MM.1S (cell line): ENCODE measurements around the gene ADPRH.

Experiments used
- DNase-seq: peaks from one replicate; pipeline ENCODE4 v3.0.0-alpha.2; 2015
- H2AFZ ChIP-seq: fragments of 300-600 bp; sonication (generic); 2 replicates; pipeline ENCODE4 v1.6.0; 2016; ENCODE audit warnings: antibody characterized with exemption, low read length
- H3F3A ChIP-seq: fragments of 300-600 bp; sonication (generic); 2 replicates; pipeline ENCODE4 v1.6.1; 2016; ENCODE audit warnings: mild to moderate bottlenecking, antibody characterized with exemption, low read length, moderate library complexity, mixed read lengths; ENCODE audit not compliant: insufficient read depth
- H3K27ac ChIP-seq: fragments of 300-600 bp; sonication (generic); 2 replicates; pipeline ENCODE4 v1.5.1; 2016; ENCODE audit warnings: mild to moderate bottlenecking, low read length
- H3K27me3 ChIP-seq: fragments of 300-600 bp; sonication (generic); replicated peaks from 2 replicates; pipeline ENCODE4 v1.6.0; 2016; ENCODE audit warnings: low read length; ENCODE audit not compliant: insufficient read depth
- H3K36me3 ChIP-seq: fragments of 300-600 bp; sonication (generic); replicated peaks from 2 replicates; pipeline ENCODE4 v1.6.1; 2016; ENCODE audit warnings: mild to moderate bottlenecking, low read length, mixed read lengths; ENCODE audit not compliant: insufficient read depth
- H3K4me1 ChIP-seq: fragments of 300-600 bp; sonication (generic); 2 replicates; pipeline ENCODE4 v1.6.1; 2016; ENCODE audit warnings: low read length, mixed read lengths
- H3K4me2 ChIP-seq: fragments of 300-600 bp; sonication (generic); 2 replicates; pipeline ENCODE4 v1.6.0; 2016; ENCODE audit warnings: low read depth, low read length
- H3K4me3 ChIP-seq: fragments of 300-600 bp; sonication (generic); 2 replicates; pipeline ENCODE4 v1.5.1; 2016; ENCODE audit warnings: low read length, mixed read lengths
- H3K79me2 ChIP-seq: fragments of 300-600 bp; sonication (generic); 2 replicates; pipeline ENCODE4 v1.6.1; 2016; ENCODE audit warnings: mixed run types, low read length, mixed read lengths
- H3K9ac ChIP-seq: fragments of 300-600 bp; sonication (generic); 2 replicates; pipeline ENCODE4 v1.6.1; 2016; ENCODE audit warnings: low read length, mixed read lengths
- H3K9me2 ChIP-seq: fragments of 300-600 bp; sonication (generic); replicated peaks from 2 replicates; pipeline ENCODE4 v1.6.1; 2016; ENCODE audit warnings: mild to moderate bottlenecking, low read length, mixed read lengths; ENCODE audit not compliant: insufficient read depth
- H3K9me3 ChIP-seq: fragments of 300-600 bp; sonication (generic); replicated peaks from 2 replicates; pipeline ENCODE4 v1.6.1; 2016; ENCODE audit warnings: mild to moderate bottlenecking, low read length, mixed read lengths; ENCODE audit not compliant: insufficient read depth
- H4K20me1 ChIP-seq: fragments of 300-600 bp; sonication (generic); 2 replicates; pipeline ENCODE4 v1.6.1; 2016; ENCODE audit warnings: mild to moderate bottlenecking, low read length, moderate library complexity, mixed read lengths; ENCODE audit not compliant: insufficient read depth
- CTCF ChIP-seq: fragments of 300-600 bp; sonication (generic); IDR thresholded peaks from 2 replicates; pipeline ENCODE4 v1.5.1; 2016; ENCODE audit warnings: antibody characterized with exemption, low read length, mixed read lengths
- EZH2 ChIP-seq: fragments of 300-600 bp; sonication (generic); optimal IDR thresholded peaks from 2 replicates; pipeline ENCODE3; 2017; ENCODE audit warnings: low read depth, mild to moderate bottlenecking, antibody characterized with exemption, low read length, mixed read lengths
- EZH2phosphoT487 ChIP-seq: fragments of 300-600 bp; sonication (generic); IDR thresholded peaks from 2 replicates; pipeline ENCODE4 v1.6.1; 2018; ENCODE audit warnings: antibody characterized with exemption, low read length

Gene ADPRH

GRCh38 chr3:119609301-119609700 lies 30.0 kb downstream of the ADPRH start:
- H3K9me2 ChIP-seq = no peaks in the 10 kb centered on the region
- no peak for DNase-seq
- no peaks in the 10 kb centered on the region for H3K79me2 ChIP-seq
- TF ChIP-seq EZH2phosphoT487 (no peak), CTCF (no peak), EZH2 (no peak)
- no peak overlapping the region for H3K4me3 ChIP-seq
- H3K36me3 ChIP-seq = no peaks in the 10 kb centered on the region
- no peak overlapping the region for H3K9ac ChIP-seq
- no peaks in the 10 kb centered on the region for H4K20me1 ChIP-seq
- H3K4me1 ChIP-seq = peaks cover 6% of the 10 kb centered on the region; the same call in 1 of the 2 replicates
- H3K9me3 ChIP-seq = no peaks in the 10 kb centered on the region
- H2AFZ ChIP-seq = no peak overlapping the region
- H3K4me2 ChIP-seq = no peak overlapping the region
- no peaks in the 10 kb centered on the region for H3K27me3 ChIP-seq
- no peak overlapping the region for H3K27ac ChIP-seq
- no peaks in the 10 kb centered on the region for H3F3A ChIP-seq

- H3K9me3 ChIP-seq = no peaks in the 10 kb centered on the region
- H3K79me2 ChIP-seq = no peaks in the 10 kb centered on the region
- no peak overlapping the region for H3K27ac ChIP-seq
- DNase-seq = no peak
- H3K36me3 ChIP-seq = no peaks in the 10 kb centered on the region
- no peaks in the 10 kb centered on the region for H4K20me1 ChIP-seq
- no peaks in the 10 kb centered on the region for H3K27me3 ChIP-seq
- H2AFZ ChIP-seq = no peak overlapping the region
- H3K4me2 ChIP-seq = no peak overlapping the region
- H3K4me1 ChIP-seq = peaks cover 6% of the 10 kb centered on the region; the same call in 1 of the 2 replicates
- no peaks in the 10 kb centered on the region for H3F3A ChIP-seq
- no peak overlapping the region for H3K4me3 ChIP-seq
- no peaks in the 10 kb centered on the region for H3K9me2 ChIP-seq
- no peak overlapping the region for H3K9ac ChIP-seq
- TF ChIP-seq CTCF (no peak), EZH2 (no peak), EZH2phosphoT487 (no peak)
These were observed 32.4 kb downstream of the ADPRH start for GRCh38 chr3:119611664-119612063.

GRCh38 chr3:119613201-119613600 lies 33.9 kb downstream of the ADPRH start:
- no peak for TF ChIP-seq CTCF
- no peak for TF ChIP-seq EZH2
- no peak for TF ChIP-seq EZH2phosphoT487
- no peaks in the 10 kb centered on the region for H3K9me3 ChIP-seq
- no peak overlapping the region for H3K9ac ChIP-seq
- no peaks in the 10 kb centered on the region for H3F3A ChIP-seq
- H3K4me3 ChIP-seq = no peak overlapping the region
- no peaks in the 10 kb centered on the region for H4K20me1 ChIP-seq
- no peak overlapping the region for H3K27ac ChIP-seq
- no peaks in the 10 kb centered on the region for H3K9me2 ChIP-seq
- no peaks in the 10 kb centered on the region for H3K27me3 ChIP-seq
- H3K79me2 ChIP-seq = no peaks in the 10 kb centered on the region
- H3K36me3 ChIP-seq = no peaks in the 10 kb centered on the region
- peaks cover 6% of the 10 kb centered on the region; the same call in 1 of the 2 replicates for H3K4me1 ChIP-seq
- no peak overlapping the region for H2AFZ ChIP-seq
- DNase-seq = no peak
- no peak overlapping the region for H3K4me2 ChIP-seq
